Gastroesophageal sphincter (tissue), 4 donors: Measurements from ENCODE around the gene GPC1. TPM values are rescaled to one million over a fixed set of nuclear protein-coding genes. Genes with fewer than 3 reads are reported as not detected.

Source experiments
- ATAC-seq: fragments of 150-250 bp; one replicate; pipeline ENCODE4 v1.9.1; 2016; ENCODE audit warnings: mild to moderate bottlenecking, moderate library complexity
- H3K27ac ChIP-seq, 4 donors: fragments of 200-600 bp; sonication (generic) in 3 of 4; 1 replicate in 3 of 4; 2 replicates in 1 of 4; pipeline ENCODE4 v1.5.1; 2016 to 2019
- H3K27me3 ChIP-seq: fragments of 200-600 bp; sonication (generic); one replicate; pipeline ENCODE4 v1.5.1; 2019
- H3K36me3 ChIP-seq, 2 donors: fragments of 200-600 bp; sonication (generic); one replicate each; pipeline ENCODE4 v1.5.1; 2019; ENCODE audit warnings: control low read depth in 1 of 2
- H3K4me1 ChIP-seq, 3 donors: fragments of 200-600 bp; sonication (generic); 1 replicate in 2 of 3; 2 replicates in 1 of 3; pipeline ENCODE4 v1.5.1; 2016 to 2019; ENCODE audit warnings: control low read depth in 2 of 3
- H3K4me3 ChIP-seq, 2 donors: fragments of 200-600 bp; sonication (generic); one replicate each; pipeline ENCODE4 v1.5.1; 2019; ENCODE audit warnings: mild to moderate bottlenecking in 1 of 2, moderate library complexity in 1 of 2
- H3K9me3 ChIP-seq, 3 donors: fragments of 200-600 bp; sonication (generic); one replicate each; pipeline ENCODE4 v1.5.1; 2017 to 2019; ENCODE audit warnings: control low read depth in 2 of 3
- EP300 ChIP-seq: sonication (generic); formaldehyde crosslinking; IDR thresholded peaks from one replicate; pipeline ENCODE4 v1.6.1; 2017; ENCODE audit warnings: antibody characterized with exemption, mild to moderate bottlenecking
- POLR2A ChIP-seq, 2 donors: fragments of 450-650 bp; IDR thresholded peaks; one replicate each; pipeline ENCODE4 v1.6.1; 2017; ENCODE audit warnings: antibody characterized with exemption in 2 of 2, mild to moderate bottlenecking in 2 of 2, moderate library complexity in 1 of 2
- POLR2AphosphoS5 ChIP-seq: sonication (generic); formaldehyde crosslinking; IDR thresholded peaks from one replicate; pipeline ENCODE4 v1.6.1; 2017; ENCODE audit warnings: antibody characterized with exemption
- WGBS, 2 donors: methylation state at CpG; one replicate each; pipeline ENCODE4 v1.1.5; 2018; ENCODE audit warnings: low coverage in 1 of 2; 5-methylcytosine and 5-hydroxymethylcytosine counted together
- total RNA-seq, 4 donors: library from RNA; depleted of rRNA; stranded (reverse); fragments of >200 nt; gene quantifications; one replicate each; pipeline ENCODE4 v1.1.0, GENCODE V29; 2016
- TF ChIP-seq, protein P1 (sequence below), 4 experiments: fragments of 200-600 bp in 2 of 4; fragments of 450-650 bp in 2 of 4; sonication (generic) in 1 of 4; IDR thresholded peaks; one replicate each; pipeline ENCODE4 v1.5.1; 2017 to 2019; ENCODE audit warnings: antibody characterized with exemption in 4 of 4, mild to moderate bottlenecking in 2 of 4, moderate library complexity in 2 of 4

GPC1 gene
- total RNA-seq, 4 donors from 2014 or later, result 22.5 to 73.9 (median 43.3) TPM

DNA sequence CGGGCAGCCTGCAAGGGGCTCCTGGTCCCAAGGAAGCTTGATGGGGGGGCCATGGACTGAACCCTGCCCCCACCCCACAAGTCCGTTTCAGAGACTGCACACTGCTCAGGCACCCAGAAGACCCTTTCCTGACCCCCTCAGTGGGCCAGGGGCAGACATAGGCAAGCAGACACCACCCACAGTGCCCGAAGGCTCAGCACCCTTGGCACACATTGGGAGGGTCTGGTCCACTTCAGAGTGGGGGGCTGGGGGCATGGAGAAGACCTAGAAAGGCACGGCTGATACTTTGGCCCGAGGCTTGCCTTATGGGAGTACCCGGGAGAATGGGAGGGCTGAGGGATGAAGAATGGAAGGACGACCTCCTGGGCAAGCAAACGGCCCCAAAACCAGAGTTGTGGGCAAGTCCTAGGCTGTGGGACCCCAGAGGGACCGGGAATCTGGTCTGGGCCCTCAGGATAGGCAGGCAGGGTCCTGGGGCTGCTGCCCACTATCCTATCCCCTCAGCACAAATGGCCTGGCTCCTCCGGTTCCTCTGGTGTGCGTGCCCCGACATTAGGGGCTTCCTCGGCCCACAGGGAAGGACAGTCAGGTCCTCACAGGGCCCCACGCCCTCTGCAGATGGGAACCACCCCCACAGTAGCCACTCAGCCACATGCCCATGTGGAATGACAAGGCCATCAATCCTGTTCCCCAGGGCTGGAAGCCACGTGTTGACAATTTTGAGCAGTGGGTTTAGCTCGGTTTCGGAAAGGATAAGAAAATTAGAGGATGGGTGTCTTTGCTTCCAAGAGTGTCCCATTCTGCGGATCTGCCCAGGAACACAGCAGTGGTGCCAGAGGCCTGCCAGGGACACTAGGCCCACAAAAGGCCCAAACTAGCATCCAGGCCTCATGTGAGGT, 15.0 kb upstream of the GPC1 start:
- no peak for ATAC-seq
- no peak overlapping the region for H3K4me3 ChIP-seq
- peaks cover 0 to 33% (median 0%) of the 10 kb centered on the region in 3 donors for H3K9me3 ChIP-seq
- H3K4me1 ChIP-seq, result no peaks in the 10 kb centered on the region
- no peaks in the 10 kb centered on the region for H3K36me3 ChIP-seq
- peaks cover 10% of the 10 kb centered on the region for H3K27me3 ChIP-seq
- TF ChIP-seq POLR2A (IDR thresholded peaks at IDR 0.05), result no peak
- no peak for TF ChIP-seq POLR2AphosphoS5
- TF ChIP-seq, protein P1, sequence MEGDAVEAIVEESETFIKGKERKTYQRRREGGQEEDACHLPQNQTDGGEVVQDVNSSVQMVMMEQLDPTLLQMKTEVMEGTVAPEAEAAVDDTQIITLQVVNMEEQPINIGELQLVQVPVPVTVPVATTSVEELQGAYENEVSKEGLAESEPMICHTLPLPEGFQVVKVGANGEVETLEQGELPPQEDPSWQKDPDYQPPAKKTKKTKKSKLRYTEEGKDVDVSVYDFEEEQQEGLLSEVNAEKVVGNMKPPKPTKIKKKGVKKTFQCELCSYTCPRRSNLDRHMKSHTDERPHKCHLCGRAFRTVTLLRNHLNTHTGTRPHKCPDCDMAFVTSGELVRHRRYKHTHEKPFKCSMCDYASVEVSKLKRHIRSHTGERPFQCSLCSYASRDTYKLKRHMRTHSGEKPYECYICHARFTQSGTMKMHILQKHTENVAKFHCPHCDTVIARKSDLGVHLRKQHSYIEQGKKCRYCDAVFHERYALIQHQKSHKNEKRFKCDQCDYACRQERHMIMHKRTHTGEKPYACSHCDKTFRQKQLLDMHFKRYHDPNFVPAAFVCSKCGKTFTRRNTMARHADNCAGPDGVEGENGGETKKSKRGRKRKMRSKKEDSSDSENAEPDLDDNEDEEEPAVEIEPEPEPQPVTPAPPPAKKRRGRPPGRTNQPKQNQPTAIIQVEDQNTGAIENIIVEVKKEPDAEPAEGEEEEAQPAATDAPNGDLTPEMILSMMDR (IDR thresholded peaks at IDR 0.05), result no peak
- no peak for TF ChIP-seq EP300
- 50 to 90% methylated on average over 2 of the region's 18 CpGs for WGBS, 2 donors
- no peak overlapping the region for H3K27ac ChIP-seq

DNA sequence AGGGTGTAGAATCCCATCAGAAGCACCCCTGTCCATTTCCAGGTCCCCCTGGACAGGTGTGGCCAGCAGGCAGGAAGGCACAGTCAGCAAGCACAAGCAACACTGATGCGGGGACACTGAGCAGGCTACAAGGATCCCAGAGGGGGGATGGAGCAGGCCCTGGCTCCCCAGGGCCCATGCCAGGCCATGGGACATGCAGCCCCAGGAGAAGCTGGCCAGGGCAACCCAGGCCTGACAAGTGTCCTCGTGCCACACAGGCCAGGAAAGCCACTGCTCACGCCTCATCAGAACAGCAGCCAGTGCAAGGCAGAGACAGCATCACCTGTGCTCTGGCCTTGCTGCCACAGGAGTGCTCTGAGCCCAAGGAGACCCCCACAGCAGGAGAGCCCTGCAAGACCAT, 14.1 kb upstream of the GPC1 start:
- Histone ChIP-seq H3K4me3 (no peak overlapping the region), H3K36me3 (no peaks in the 10 kb centered on the region), H3K27ac (no peak overlapping the region), H3K4me1 (no peaks in the 10 kb centered on the region), H3K9me3 (peaks cover 0 to 37% (median 0%) of the 10 kb centered on the region in 3 donors), H3K27me3 (peaks cover 10% of the 10 kb centered on the region)
- TF ChIP-seq POLR2A (IDR thresholded peaks at IDR 0.05) (no peak), EP300 (no peak), POLR2AphosphoS5 (no peak)
- TF ChIP-seq, protein P1 (IDR thresholded peaks at IDR 0.05), result no peak
- 60% methylated on average over 1 of the region's 3 CpGs; no CpG with 5 or more reads in 1 of the 2 donors for WGBS, 2 donors
- no peak for ATAC-seq

DNA sequence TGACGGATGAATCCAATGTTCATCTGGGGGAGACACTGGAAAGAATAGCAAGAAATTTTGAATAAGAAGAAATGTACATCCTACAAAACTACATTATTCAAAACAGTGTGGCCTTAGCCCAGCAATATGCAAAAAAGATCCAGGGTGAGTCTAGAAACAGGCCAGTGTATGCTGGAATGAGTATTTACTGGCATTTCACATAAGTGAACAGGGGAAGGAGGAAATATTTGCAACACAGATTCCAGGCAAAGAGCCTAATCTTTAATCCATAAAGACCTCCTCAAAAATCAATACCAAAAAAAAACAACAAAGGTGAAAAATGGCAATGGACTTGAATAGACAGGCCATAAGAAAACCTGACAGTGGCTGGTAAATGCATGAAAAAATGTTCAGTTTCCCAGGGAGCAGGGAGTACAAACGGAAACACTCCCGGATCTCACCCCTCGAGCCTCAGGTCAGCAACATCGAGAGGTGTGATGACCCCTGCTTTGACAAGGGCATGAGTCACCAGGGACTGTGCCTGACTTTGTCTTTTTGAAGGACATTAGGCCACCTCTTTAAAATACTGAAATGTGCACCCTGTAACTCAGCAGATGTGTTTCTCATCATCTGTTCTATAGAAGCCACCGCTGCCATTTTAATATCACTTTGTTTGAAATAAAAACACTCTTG, 12.7 kb upstream of the GPC1 start:
- TF ChIP-seq, protein P1 (IDR thresholded peaks at IDR 0.05), result no peak
- no peak for TF ChIP-seq POLR2AphosphoS5
- TF ChIP-seq EP300, result no peak
- TF ChIP-seq POLR2A (IDR thresholded peaks at IDR 0.05), result no peak
- Histone ChIP-seq H3K36me3 (no peaks in the 10 kb centered on the region), H3K9me3 (peaks cover 0 to 37% (median 0%) of the 10 kb centered on the region in 3 donors), H3K27ac (no peak overlapping the region), H3K4me3 (no peak overlapping the region), H3K4me1 (no peaks in the 10 kb centered on the region), H3K27me3 (peaks cover 10% of the 10 kb centered on the region)
- 76 to 77% methylated on average over 6 of the region's 6 CpGs for WGBS, 2 donors
- no peak for ATAC-seq

DNA sequence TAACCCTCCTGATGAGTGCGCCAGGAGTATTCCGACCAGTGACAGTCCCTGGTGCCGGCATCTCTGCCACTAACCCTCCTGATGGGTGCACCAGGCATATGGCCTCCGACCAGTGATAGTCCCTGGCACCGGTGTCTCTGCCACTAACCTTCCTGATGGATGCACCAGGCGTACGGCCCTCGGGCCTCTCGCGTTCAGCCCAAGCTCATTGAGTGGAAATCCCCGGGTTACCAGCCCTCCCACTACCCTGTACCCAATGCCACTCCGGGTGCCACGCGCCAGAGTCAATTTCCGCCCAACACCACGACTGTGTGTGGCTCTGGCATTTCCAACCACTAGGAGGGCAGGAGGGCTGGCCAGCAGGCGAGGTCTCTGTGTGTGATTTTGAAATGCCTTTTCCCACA, 11.7 kb upstream of the GPC1 start:
- peaks cover 10% of the 10 kb centered on the region for H3K27me3 ChIP-seq
- TF ChIP-seq POLR2A (IDR thresholded peaks at IDR 0.05) (no peak), POLR2AphosphoS5 (no peak), EP300 (no peak)
- TF ChIP-seq, protein P1 (IDR thresholded peaks at IDR 0.05), result no peak
- H3K4me3 ChIP-seq, result no peak overlapping the region
- no peaks in the 10 kb centered on the region for H3K36me3 ChIP-seq
- no peak for ATAC-seq
- H3K9me3 ChIP-seq, result peaks cover 0 to 29% (median 0%) of the 10 kb centered on the region in 3 donors
- H3K4me1 ChIP-seq, result no peaks in the 10 kb centered on the region
- H3K27ac ChIP-seq, result no peak overlapping the region
- WGBS, 2 donors, result 90 to 95% methylated on average over 2 to 3 of the region's 17 CpGs
